AG09309 (cell line): ENCODE data around the gene NEBL.

Experiments used
- DNase-seq: peaks from one replicate; pipeline ENCODE4 v3.0.0-alpha.2; 2010; ENCODE audit warnings: low read depth
- H3K4me3 ChIP-seq: 2 replicates; pipeline ENCODE4 v1.5.1; 2011; ENCODE audit warnings: mild to moderate bottlenecking, low read depth, low read length, moderate library complexity; ENCODE audit not compliant: control insufficient read depth
- TF ChIP-seq, protein P1 (sequence below): IDR thresholded peaks from 2 replicates; pipeline ENCODE4 v1.5.1; 2011; ENCODE audit warnings: mild to moderate bottlenecking, low read depth, low read length, inconsistent platforms; ENCODE audit not compliant: insufficient read depth, control insufficient read depth; ENCODE audit errors: missing control alignments

NEBL gene

DNA sequence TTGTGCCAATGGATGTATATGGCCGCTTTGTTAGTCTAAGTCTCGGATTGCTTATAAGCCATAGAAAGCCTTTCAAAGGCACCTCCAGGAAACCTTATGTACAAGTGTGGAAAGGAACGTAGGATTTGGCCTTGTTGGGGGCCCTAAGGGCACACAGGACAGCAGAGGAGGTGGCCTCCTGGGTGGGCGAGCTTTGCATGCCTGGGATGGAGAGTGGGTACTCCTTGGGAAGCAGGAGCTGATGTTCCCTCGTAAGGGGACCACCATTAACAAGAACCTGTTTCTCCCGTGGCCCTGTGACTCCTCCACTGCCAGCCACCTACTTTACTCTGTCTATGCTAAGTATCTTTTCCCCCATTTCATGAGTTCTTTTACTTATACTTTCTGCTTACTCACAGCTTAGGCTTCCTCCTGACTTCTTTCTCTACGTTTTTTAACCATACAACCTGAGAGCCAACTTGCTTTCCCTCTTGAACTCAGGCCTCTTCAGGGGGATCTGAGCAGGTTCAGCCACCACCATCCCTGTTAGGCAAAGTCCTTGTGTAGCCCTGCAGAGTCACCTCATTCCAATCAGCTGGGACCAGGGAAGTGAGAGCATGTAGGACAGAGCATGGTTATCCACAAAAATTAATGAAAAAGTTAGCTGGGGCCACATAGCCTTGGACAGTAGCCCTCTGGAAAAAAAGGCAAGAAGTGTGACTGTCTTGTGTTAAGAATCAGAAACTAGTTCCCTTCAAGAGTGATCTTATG lies 118.9 kb downstream of the NEBL start:
- TF ChIP-seq, protein P1, sequence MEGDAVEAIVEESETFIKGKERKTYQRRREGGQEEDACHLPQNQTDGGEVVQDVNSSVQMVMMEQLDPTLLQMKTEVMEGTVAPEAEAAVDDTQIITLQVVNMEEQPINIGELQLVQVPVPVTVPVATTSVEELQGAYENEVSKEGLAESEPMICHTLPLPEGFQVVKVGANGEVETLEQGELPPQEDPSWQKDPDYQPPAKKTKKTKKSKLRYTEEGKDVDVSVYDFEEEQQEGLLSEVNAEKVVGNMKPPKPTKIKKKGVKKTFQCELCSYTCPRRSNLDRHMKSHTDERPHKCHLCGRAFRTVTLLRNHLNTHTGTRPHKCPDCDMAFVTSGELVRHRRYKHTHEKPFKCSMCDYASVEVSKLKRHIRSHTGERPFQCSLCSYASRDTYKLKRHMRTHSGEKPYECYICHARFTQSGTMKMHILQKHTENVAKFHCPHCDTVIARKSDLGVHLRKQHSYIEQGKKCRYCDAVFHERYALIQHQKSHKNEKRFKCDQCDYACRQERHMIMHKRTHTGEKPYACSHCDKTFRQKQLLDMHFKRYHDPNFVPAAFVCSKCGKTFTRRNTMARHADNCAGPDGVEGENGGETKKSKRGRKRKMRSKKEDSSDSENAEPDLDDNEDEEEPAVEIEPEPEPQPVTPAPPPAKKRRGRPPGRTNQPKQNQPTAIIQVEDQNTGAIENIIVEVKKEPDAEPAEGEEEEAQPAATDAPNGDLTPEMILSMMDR = no peak
- DNase-seq = no peak
- H3K4me3 ChIP-seq = no peak overlapping the region

- DNase-seq = no peak
- no peak overlapping the region for H3K4me3 ChIP-seq
- TF ChIP-seq, protein P1 = no peak
These were observed 120.6 kb downstream of the NEBL start for GRCh38 chr10:20776384-20777118.

DNA sequence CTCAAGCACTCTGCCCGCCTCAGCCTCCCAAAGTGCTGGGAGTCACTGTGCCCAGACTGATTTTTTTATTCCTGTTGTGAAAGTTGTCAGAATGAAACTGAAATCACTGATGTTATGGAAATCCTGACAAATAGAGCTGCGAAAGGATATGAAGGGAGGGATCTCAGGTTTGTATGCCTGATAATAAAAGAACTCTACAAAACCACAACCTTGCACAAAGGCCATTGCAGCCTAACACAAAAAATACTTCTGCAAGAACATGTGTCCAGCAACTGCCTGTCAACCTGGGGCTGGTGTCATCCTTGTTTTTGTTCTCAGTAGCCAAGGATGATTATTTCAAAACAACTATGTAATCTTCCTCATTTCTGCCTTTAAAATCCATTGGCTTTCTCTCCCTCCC lies 126.1 kb downstream of the NEBL start:
- TF ChIP-seq, protein P1 = no peak
- H3K4me3 ChIP-seq = no peak overlapping the region
- DNase-seq = no peak

GRCh38 chr10:20769481-20769880 lies 127.6 kb downstream of the NEBL start:
- no peak for DNase-seq
- TF ChIP-seq, protein P1 = no peak
- no peak overlapping the region for H3K4me3 ChIP-seq

DNA sequence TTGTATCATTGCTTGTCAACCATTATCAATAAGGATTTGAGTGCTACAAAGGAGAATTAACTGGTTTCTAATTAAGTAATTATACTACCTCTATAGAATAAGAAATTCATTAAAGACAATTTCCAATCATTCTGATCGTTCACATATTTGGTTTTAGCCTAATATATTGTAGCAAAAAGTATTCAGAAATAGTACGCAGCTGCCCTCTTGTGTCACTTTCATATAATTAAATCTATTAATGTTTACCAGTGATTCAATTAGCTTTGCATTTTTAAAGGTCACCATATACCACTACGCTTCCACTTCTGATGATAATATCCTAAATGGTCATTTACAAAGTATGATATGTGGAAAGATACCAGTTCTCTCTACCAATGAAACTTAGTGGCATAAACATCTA lies 128.3 kb downstream of the NEBL start:
- no peak for DNase-seq
- H3K4me3 ChIP-seq = no peak overlapping the region
- TF ChIP-seq, protein P1 = no peak

- no peak for DNase-seq
- TF ChIP-seq, protein P1 = no peak
- no peak overlapping the region for H3K4me3 ChIP-seq
These were observed 130.1 kb downstream of the NEBL start for GRCh38 chr10:20767028-20767427.
